Measurements from ENCODE around the gene GSTK1.
A peak's percentile ranks its signal among the peaks of the same experiment; 100 is the strongest.
"Not testable (repeated sequence)": the region's sequence is repeated elsewhere in the genome, so short reads cannot be mapped to it uniquely, and the experiment has no call there.

The GSTK1 gene

GRCh38 chr7:143279186-143280098, 16.2 kb downstream of the GSTK1 start:
- DNase-seq, result no peak

- no peak for DNase-seq
Observed at GRCh38 chr7:143280160-143280559, 16.9 kb downstream of the GSTK1 start.

GRCh38 chr7:143280566-143280965, 17.3 kb downstream of the GSTK1 start:
- DNase-seq, result no peak

- no peak for DNase-seq
Observed at GRCh38 chr7:143281529-143281928, 18.3 kb downstream of the GSTK1 start.

- DNase-seq, result no peak
Observed at GRCh38 chr7:143282124-143282523, 18.9 kb downstream of the GSTK1 start.

GRCh38 chr7:143283381-143283780, 20.1 kb downstream of the GSTK1 start:
- DNase-seq, result no peak

GRCh38 chr7:143284591-143285469, 21.6 kb downstream of the GSTK1 start, which contains the start of gene TMEM139:
TMEM139 (plus strand) TSS chr7:143284958; CDS start chr7:143285958, 1,000 bp downstream.
- no peak for DNase-seq

GRCh38 chr7:143285470-143285778, 22.2 kb downstream of the GSTK1 start:
- no peak for DNase-seq

GRCh38 chr7:143285806-143286521, 22.7 kb downstream of the GSTK1 start:
- DNase-seq, result no peak

GRCh38 chr7:143286522-143286890, 23.3 kb downstream of the GSTK1 start:
- DNase-seq, result no peak

- no peak for DNase-seq
Observed at GRCh38 chr7:143287339-143287934, 24.2 kb downstream of the GSTK1 start.

GRCh38 chr7:143287935-143288826, 24.9 kb downstream of the GSTK1 start, which contains the start of gene CASP2:
CASP2 (plus strand) TSS chr7:143288351; CDS start chr7:143288456, 105 bp downstream.
- DNase-seq, result peak; percentile 96

- no peak for DNase-seq
Observed at GRCh38 chr7:143288836-143289235, 25.6 kb downstream of the GSTK1 start.

- DNase-seq, result no peak
Observed at GRCh38 chr7:143289421-143289820, 26.2 kb downstream of the GSTK1 start.

- DNase-seq, result not testable (repeated sequence)
Observed at GRCh38 chr7:143289888-143290287, 26.6 kb downstream of the GSTK1 start.

- DNase-seq, result no peak
Observed at GRCh38 chr7:143290293-143290692, 27.1 kb downstream of the GSTK1 start.

- no peak for DNase-seq
Observed at GRCh38 chr7:143292876-143293275, 29.6 kb downstream of the GSTK1 start.

GRCh38 chr7:143295870-143296269, 32.6 kb downstream of the GSTK1 start:
- no peak for DNase-seq

- DNase-seq, result no peak
Observed at GRCh38 chr7:143296686-143297085, 33.4 kb downstream of the GSTK1 start.

GRCh38 chr7:143299346-143299745, 36.1 kb downstream of the GSTK1 start:
- no peak for DNase-seq

GRCh38 chr7:143299840-143300239, 36.6 kb downstream of the GSTK1 start:
- no peak for DNase-seq
